Activated CD8-positive, alpha-beta memory T cell treated with anti-CD3 and anti-CD28 coated beads, Interleukin-2, amount 10 ng/mL, durations not matched to agents 7 days and 5 days (primary cell): ENCODE results near the gene SPIRE1. TPM values are rescaled to one million over a fixed set of nuclear protein-coding genes. Genes with fewer than 3 reads are reported as not detected.

Experiments used
- total RNA-seq, 2 experiments: library from RNA; stranded (reverse); gene quantifications; one replicate each; pipeline ENCODE4 v1.2.3, GENCODE V29; 2021

SPIRE1 gene
- total RNA-seq, 2 experiments from 2014 or later: 3.4 to 9.6 TPM

Other genes with a start within 250 kb of the SPIRE1 start
- gene CEP76, start 44.6 kb upstream of the SPIRE1 start, total RNA-seq: 10 to 100 TPM; 15.7 to 18.0 TPM
- 100 to 1,000 TPM in 1 of 2 experiments, 10 to 100 TPM in 1; 98.2 to 106 TPM for gene PSMG2, start 44.9 kb upstream of the SPIRE1 start, total RNA-seq
- gene PTPN2, start 226.1 kb upstream of the SPIRE1 start, total RNA-seq: 10 to 100 TPM; 65.4 to 82.7 TPM